Mucosa of stomach (tissue), 1 donor: Measurements from ENCODE around the gene SMIM21.

Source experiments
- H3K27me3 ChIP-seq: one replicate; pipeline ENCODE4 v1.7.0; 2013; ENCODE audit warnings: mild to moderate bottlenecking, low read length; ENCODE audit not compliant: control insufficient read depth, insufficient read depth
- H3K36me3 ChIP-seq: one replicate; pipeline ENCODE4 v1.7.0; 2013; ENCODE audit warnings: low read length; ENCODE audit not compliant: control insufficient read depth, insufficient read depth
- H3K4me1 ChIP-seq: one replicate; pipeline ENCODE4 v1.7.0; 2013; ENCODE audit warnings: mild to moderate bottlenecking, low read length; ENCODE audit not compliant: control insufficient read depth, insufficient read depth
- H3K4me3 ChIP-seq: one replicate; pipeline ENCODE4 v1.7.0; 2013; ENCODE audit warnings: low read length
- H3K9ac ChIP-seq: one replicate; pipeline ENCODE4 v1.7.0; 2013; ENCODE audit warnings: mild to moderate bottlenecking, low read length, moderate library complexity
- H3K9me3 ChIP-seq: one replicate; pipeline ENCODE4 v1.7.0; 2013; ENCODE audit warnings: mild to moderate bottlenecking, low read length, moderate library complexity; ENCODE audit not compliant: control insufficient read depth
- donor health status: Pancreatic carcinoma.

The SMIM21 gene

GRCh38 chr18:75455249-75456198, 28.0 kb upstream of the SMIM21 start:
- H3K9me3 ChIP-seq = no peaks in the 10 kb centered on the region
- H3K4me1 ChIP-seq = no peaks in the 10 kb centered on the region
- H3K27me3 ChIP-seq = peaks cover 17% of the 10 kb centered on the region
- H3K9ac ChIP-seq = peak overlapping the region; percentile 50
- H3K36me3 ChIP-seq = no peaks in the 10 kb centered on the region
- H3K4me3 ChIP-seq = peak overlapping the region; percentile 14

- Histone ChIP-seq H3K4me3 (no peak overlapping the region), H3K4me1 (no peaks in the 10 kb centered on the region), H3K9me3 (no peaks in the 10 kb centered on the region), H3K9ac (no peak overlapping the region), H3K36me3 (no peaks in the 10 kb centered on the region), H3K27me3 (peaks cover 17% of the 10 kb centered on the region)
Observed at GRCh38 chr18:75454022-75454795, 26.7 kb upstream of the SMIM21 start.

- Histone ChIP-seq H3K4me1 (no peaks in the 10 kb centered on the region), H3K4me3 (no peak overlapping the region), H3K9me3 (no peaks in the 10 kb centered on the region), H3K36me3 (no peaks in the 10 kb centered on the region), H3K27me3 (peaks cover 9% of the 10 kb centered on the region), H3K9ac (no peak overlapping the region)
Observed at GRCh38 chr18:75450906-75451305, 23.4 kb upstream of the SMIM21 start.

DNA sequence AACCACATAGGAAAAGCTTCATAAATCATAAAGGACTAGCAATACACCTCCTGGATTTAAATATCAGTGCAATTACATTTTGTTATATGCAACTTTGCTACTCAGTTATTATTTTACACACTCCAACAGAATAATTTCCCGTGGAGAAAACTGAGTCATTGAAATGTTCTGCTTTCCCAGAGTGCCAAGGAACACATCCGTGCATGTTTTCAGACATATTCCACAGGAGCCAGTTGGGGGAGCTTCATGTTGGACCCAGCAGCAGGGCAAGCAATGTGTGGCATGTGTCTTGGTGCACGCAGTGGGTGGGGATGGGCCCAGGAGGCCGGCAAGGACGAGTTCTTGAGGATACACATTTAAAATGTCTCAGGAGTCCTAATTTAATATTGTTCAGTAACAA, 14.4 kb upstream of the SMIM21 start:
- Histone ChIP-seq H3K9ac (no peak overlapping the region), H3K27me3 (peaks cover 9% of the 10 kb centered on the region), H3K4me1 (no peaks in the 10 kb centered on the region), H3K9me3 (no peaks in the 10 kb centered on the region), H3K36me3 (no peaks in the 10 kb centered on the region), H3K4me3 (no peak overlapping the region)

DNA sequence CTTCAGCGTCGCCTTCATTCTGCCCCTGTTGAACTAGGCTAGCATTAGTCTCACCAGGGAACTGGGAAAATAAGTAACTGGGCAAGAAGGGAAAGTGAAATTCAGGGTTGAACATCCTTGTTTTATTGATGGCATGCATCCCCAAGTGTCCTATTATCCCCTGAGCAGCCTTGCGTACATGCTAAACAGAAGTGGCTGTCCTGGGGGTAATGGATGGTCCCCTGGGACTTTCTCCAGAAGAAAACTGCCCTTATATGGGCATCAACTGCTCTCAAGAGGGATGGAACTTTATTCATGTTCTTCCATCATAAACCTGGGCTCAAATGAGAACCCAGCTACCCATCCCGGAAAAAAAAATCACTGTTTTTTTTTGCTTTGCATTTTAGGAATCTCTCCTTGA, 11.8 kb upstream of the SMIM21 start:
- Histone ChIP-seq H3K27me3 (peaks cover 9% of the 10 kb centered on the region), H3K9me3 (no peaks in the 10 kb centered on the region), H3K9ac (no peak overlapping the region), H3K4me1 (no peaks in the 10 kb centered on the region), H3K36me3 (no peaks in the 10 kb centered on the region), H3K4me3 (no peak overlapping the region)

- Histone ChIP-seq H3K27me3 (peaks cover 9% of the 10 kb centered on the region), H3K4me3 (no peak overlapping the region), H3K36me3 (no peaks in the 10 kb centered on the region), H3K9me3 (no peaks in the 10 kb centered on the region), H3K9ac (no peak overlapping the region), H3K4me1 (no peaks in the 10 kb centered on the region)
Observed at GRCh38 chr18:75438891-75439290, 11.4 kb upstream of the SMIM21 start.

DNA sequence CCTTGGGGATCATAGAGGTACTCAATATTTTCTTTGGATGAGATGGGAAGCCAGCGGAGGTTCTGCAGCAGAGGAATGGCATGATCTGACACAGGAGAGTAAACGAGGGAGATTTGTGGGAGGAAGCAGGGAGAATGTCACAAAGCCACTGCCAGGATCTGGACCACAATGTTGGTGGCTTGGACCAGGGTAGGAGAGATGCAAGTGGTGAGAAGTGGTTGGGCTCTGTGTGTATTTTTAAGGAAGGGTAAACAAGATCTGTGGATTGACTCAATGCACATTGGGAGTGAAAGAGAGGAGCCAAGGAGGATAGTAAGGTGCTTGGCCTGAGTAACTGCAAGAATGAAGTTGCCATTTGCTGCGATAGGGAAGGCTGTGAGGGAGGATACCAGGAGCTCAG, 10.5 kb upstream of the SMIM21 start:
- peaks cover 9% of the 10 kb centered on the region for H3K27me3 ChIP-seq
- H3K4me1 ChIP-seq = no peaks in the 10 kb centered on the region
- no peak overlapping the region for H3K9ac ChIP-seq
- no peaks in the 10 kb centered on the region for H3K9me3 ChIP-seq
- H3K36me3 ChIP-seq = no peaks in the 10 kb centered on the region
- no peak overlapping the region for H3K4me3 ChIP-seq

DNA sequence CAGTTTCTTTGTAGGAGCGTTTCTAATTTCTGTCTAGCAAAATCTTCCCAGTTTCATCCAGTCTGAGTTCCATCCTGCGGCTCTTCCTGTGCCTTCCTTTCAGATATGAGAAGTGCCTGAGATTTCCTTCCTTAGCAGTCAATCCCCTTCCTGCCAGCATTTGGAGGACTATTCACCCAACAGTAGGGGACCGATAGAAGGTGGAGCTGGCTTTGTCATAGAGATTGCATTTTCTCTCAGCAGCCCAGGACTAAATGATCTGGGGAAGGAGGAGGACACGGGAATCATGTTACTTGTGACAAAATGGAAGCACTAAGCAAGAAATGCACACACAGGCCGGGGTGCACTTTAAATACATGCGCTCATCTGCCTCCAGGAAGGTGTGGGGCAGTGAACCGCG, 5.6 kb upstream of the SMIM21 start:
- H3K4me1 ChIP-seq = no peaks in the 10 kb centered on the region
- no peaks in the 10 kb centered on the region for H3K36me3 ChIP-seq
- H3K4me3 ChIP-seq = no peak overlapping the region
- H3K9ac ChIP-seq = no peak overlapping the region
- no peaks in the 10 kb centered on the region for H3K9me3 ChIP-seq
- H3K27me3 ChIP-seq = peaks cover 2% of the 10 kb centered on the region

GRCh38 chr18:75429975-75430374, 2.5 kb upstream of the SMIM21 start:
- no peaks in the 10 kb centered on the region for H3K27me3 ChIP-seq
- H3K9ac ChIP-seq = no peak overlapping the region
- no peak overlapping the region for H3K4me3 ChIP-seq
- no peaks in the 10 kb centered on the region for H3K36me3 ChIP-seq
- no peaks in the 10 kb centered on the region for H3K4me1 ChIP-seq
- no peaks in the 10 kb centered on the region for H3K9me3 ChIP-seq

DNA sequence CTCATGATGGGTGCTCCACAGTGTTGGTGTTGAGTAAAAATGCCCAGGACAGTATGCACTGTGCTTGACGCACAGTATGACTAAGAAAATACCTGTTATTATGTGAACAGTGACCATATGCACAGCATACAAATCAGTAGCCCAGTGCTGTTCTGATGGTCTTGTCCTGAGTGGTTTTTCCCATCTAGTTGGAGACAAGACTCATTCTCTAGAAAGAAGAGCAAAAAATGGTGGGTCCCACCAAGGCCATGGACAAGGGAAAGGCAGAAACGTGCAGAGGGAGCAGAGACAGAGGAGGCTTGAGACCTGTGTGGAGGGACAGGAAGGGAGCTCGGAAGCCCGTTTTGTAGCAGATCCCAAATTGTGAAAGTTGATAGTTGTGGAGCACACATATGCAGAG, 987 bp upstream of the SMIM21 start:
- H3K9ac ChIP-seq = no peak overlapping the region
- H3K4me1 ChIP-seq = no peaks in the 10 kb centered on the region
- H3K9me3 ChIP-seq = no peaks in the 10 kb centered on the region
- H3K4me3 ChIP-seq = no peak overlapping the region
- no peaks in the 10 kb centered on the region for H3K27me3 ChIP-seq
- no peaks in the 10 kb centered on the region for H3K36me3 ChIP-seq

DNA sequence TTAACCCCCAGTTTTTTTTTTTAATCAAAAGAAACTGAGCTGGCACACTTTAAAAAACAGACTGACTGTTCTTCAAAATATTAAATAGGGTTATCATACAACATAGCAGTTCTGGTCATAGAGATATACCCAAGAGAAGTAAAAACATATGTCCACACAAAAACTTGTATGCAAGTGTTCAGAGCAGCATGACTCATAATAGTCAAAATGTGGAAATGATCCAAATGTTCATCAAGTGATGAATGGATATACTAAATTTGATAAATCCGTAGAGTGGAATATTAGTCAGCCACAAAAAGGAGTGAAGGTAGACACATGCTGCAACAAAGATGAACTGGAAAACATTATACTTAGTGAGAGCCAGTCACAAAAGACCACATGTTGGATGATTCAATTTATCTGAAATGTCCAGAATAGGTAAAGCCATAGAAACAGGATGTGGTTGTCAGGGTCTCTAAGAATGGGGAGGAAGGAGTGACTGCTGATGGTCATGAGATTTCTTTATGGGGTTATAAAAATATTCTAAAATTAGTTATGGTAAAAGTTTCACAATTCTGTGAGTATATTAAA, 5.1 kb downstream of the SMIM21 start:
- H3K9me3 ChIP-seq = no peaks in the 10 kb centered on the region
- no peak overlapping the region for H3K9ac ChIP-seq
- H3K36me3 ChIP-seq = no peaks in the 10 kb centered on the region
- no peaks in the 10 kb centered on the region for H3K4me1 ChIP-seq
- H3K4me3 ChIP-seq = no peak overlapping the region
- H3K27me3 ChIP-seq = no peaks in the 10 kb centered on the region

DNA sequence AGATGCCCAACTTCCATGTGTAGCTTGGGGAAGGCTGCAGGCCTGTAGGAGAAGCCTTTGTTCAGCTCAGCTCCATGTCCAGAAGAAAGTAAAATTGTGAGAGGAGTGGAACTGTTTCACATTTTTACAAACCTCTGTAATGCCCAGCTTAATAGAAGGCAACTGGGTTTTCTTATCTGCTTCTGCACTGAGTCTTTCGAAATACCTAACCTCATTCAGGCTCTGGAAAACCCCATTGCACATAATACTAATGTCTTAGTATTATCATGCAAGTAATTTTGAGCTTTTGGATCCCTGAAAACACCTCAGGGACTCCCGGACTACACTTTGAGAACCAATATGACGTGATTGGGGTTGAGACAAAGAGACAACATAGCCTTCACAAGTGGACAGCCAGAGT, 5.8 kb downstream of the SMIM21 start:
- no peak overlapping the region for H3K9ac ChIP-seq
- H3K36me3 ChIP-seq = no peaks in the 10 kb centered on the region
- no peaks in the 10 kb centered on the region for H3K4me1 ChIP-seq
- H3K4me3 ChIP-seq = no peak overlapping the region
- no peaks in the 10 kb centered on the region for H3K9me3 ChIP-seq
- no peaks in the 10 kb centered on the region for H3K27me3 ChIP-seq
